DMS114 treated with DMSO at 0.1 percent for 48 hours (cell line): ENCODE measurements around the gene SMPD3.

ENCODE experiments used
- DNase-seq: peaks from one replicate; lab custom pipeline; 2025; ENCODE audit not compliant: unreplicated experiment; lab: John Stamatoyannopoulos, UW

SMPD3 gene

GRCh38 chr16:68473358-68474070 lies 25.2 kb upstream of the SMPD3 start:
- no peak for DNase-seq

DNA sequence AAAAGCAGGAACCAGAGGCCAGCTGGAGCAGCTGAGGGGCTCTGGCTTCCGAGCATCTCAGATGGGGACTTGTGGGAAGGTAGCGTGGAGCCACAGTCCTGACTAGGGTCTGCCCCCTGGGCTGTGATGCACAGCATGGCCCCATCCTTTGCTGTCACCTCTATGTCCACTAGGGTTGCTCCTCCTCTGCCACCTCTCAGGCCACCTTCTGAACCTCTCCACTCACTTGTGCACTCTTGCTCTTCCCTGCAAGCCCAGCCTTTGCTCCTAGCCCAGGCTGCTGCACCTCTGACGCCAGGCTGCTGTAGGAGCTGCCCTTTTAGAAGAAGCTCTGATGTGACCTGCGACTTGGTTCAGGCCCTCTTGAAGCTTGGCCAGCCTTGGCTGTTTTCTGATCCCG lies 24.3 kb upstream of the SMPD3 start:
- DNase-seq = no peak

DNA sequence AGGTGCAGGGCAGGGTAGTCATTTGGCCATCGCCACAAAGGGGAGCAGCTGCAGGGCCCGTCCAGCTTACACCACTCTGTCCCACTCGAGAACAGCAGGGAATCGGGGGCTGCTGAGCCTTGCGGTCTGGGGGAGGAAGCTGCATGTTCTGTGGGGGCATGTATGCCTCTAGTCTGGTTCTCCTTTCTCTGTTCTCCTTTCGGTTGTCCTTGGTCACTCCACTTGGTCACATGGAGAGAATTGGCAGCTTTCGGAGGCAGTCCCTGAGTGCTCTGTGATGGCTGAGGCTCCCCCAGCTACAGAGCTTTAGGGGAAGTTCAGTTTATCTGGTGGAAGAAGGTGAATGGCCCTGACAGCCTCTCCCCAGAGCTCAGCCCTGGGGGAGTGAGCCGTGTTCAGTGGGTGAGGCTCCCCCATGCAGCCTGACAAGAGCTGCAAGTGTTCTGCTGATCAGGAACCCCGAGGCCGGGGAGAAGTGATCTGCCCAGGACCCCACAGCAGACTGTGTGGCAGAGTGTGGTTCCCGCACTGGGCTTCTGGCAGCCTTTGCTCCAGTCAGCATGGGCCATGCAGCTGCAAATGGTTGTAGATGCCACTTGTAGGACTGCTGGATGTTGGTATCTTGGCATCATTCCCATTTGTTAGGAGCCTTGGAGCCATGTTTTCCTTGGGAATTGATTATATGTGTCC lies 22.3 kb upstream of the SMPD3 start:
- no peak for DNase-seq

- no peak for DNase-seq
Observed at GRCh38 chr16:68469796-68470460, 21.6 kb upstream of the SMPD3 start.

GRCh38 chr16:68468842-68469241 lies 20.5 kb upstream of the SMPD3 start:
- DNase-seq = no peak

- no peak for DNase-seq
Observed at GRCh38 chr16:68466174-68466573, 17.9 kb upstream of the SMPD3 start.

- no peak for DNase-seq
Observed at GRCh38 chr16:68463904-68464303, 15.6 kb upstream of the SMPD3 start.

- no peak for DNase-seq
Observed at GRCh38 chr16:68460067-68460466, 11.8 kb upstream of the SMPD3 start.

GRCh38 chr16:68459457-68459856 lies 11.1 kb upstream of the SMPD3 start:
- no peak for DNase-seq

DNA sequence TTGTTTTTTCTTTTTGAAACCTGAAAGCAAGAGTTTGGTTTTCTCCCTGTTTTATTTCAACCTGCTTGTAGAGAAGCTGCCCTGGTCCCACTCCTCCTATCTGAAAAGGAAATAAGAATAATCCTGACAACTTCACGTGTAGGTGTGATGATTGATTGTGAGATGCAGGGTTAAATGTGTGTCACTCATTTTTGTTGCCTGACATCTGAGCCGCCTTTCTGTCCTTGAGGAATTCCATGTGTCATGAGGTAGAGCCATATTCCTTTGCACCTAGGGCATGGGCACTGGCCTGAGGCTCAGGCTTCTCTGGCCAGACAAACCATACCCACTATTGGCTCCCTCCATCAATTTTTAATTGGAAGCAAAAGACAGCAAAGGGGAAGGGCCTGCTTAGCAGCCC lies 10.2 kb upstream of the SMPD3 start:
- DNase-seq = no peak

GRCh38 chr16:68458101-68458500 lies 9.8 kb upstream of the SMPD3 start:
- DNase-seq = no peak

GRCh38 chr16:68455631-68456030 lies 7.3 kb upstream of the SMPD3 start:
- DNase-seq = no peak

DNA sequence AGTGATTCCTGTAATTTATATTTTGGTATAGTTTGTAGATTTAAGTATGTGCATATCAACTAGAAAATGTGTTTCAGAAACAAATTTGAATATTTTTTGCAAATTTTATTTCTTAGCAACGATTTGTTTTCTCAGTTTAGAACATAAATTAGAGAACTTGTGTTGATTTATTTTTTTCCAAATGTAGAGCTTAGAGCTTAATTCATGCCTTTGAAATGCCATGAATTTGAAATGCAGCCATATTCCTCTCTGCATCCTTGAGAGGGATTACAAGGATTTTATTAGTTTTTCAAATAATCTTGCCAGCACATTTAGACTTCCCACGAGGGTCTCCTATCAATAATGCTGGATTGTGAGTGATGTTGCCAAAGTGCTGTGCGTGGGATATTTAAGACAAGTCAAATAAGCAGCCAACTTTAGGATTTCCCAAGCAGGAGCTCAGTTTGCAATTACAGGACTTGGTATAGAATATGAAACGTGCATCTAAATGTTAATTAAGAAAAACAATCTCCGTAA lies 6.7 kb upstream of the SMPD3 start:
- DNase-seq = no peak

DNA sequence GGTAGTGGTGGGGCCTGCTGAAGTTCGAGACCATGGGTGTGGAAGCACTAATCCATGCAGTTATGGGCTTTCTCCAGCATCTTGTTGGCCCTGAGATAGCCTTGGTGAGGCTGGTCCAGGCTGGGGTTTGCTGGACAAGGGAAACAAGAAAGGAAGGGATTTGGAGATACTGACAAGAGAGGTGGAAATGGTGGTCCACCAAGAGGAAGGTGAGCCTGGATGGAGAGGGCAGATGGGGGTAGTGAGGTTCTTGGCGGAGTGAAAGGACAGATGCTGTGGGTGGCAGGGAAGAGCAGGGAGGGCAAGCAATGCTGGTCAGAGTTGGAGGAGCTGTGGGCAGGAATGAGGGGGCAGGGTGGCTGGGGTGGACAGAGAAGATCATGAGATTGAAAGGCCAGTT lies 5.5 kb upstream of the SMPD3 start:
- DNase-seq = no peak

DNA sequence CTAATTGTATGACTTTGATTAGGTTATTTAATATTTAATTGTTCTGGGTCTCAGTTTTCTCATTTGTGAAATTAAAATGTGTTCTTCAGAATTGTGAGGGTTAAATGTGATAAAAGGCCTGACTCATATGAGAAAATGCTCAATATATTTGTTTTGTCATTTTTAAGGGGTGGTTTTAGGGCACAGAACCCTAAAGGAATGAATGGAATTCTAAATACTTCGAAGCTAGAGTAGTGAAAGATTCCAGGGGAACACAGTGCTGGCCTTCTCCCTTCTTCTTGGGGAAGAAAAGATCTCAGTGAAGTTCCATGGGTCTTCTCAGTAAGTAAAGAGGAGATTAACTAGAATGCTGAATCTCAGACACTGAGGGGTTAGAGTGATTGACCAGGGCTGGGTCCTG lies 3.9 kb upstream of the SMPD3 start:
- no peak for DNase-seq

GRCh38 chr16:68451676-68452075 lies 3.4 kb upstream of the SMPD3 start:
- DNase-seq = no peak

- no peak for DNase-seq
Observed at GRCh38 chr16:68450741-68451255, 2.5 kb upstream of the SMPD3 start.

DNA sequence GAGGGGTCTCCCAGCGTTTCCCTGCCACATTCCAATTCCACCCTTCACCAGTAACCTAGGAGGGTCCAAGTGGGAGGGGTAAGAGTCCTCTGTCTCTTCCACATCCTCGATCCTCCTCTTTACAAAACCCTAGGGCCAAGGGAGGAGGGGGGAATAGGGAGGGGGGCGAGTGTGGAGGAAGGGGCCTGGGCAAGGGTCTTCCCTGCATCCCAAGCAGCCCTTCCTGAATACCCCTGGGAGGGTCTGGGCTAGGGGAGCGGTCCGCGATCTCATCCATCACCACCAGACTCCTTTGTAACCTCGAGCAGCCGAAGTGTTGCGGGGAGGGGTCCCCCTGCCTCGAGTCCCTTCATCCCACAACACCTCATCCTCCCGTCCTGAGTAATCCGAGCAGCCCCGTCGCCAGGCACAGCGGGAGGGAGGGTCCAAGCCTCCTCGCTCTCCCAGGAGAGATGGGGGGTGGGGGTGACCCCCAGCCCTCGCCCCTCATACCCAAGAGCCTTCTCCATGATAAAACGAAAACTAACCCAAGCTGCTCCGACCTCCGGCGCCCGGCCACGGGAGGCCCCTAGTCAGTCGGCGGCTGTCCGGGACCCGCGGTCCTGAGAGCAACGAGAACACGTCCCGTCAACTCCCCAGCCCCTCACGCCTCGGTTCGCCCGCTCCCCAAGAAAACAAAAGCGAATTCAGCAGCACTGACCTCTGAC lies 502 bp downstream of the SMPD3 start:
- no peak for DNase-seq

- no peak for DNase-seq
Observed at GRCh38 chr16:68446681-68447652, 1.3 kb downstream of the SMPD3 start.

GRCh38 chr16:68445458-68445857 lies 2.9 kb downstream of the SMPD3 start:
- peak; percentile 25 for DNase-seq
